Endothelial cell (in vitro differentiated cells): ENCODE measurements around the gene LYRM1. TPM values are rescaled to one million over a fixed set of nuclear protein-coding genes. Genes with fewer than 3 reads are reported as not detected.
"Not testable (repeated sequence)": the region's sequence is repeated elsewhere in the genome, so short reads cannot be mapped to it uniquely, and the experiment has no call there.

Experiments
- DNase-seq: peaks from one replicate; pipeline ENCODE4 v3.0.0; 2021; ENCODE audit warnings: low spot score
- H3K27ac Mint-ChIP-seq: one replicate; pipeline ENCODE4 v1.8.0; 2021; ENCODE audit warnings: mixed read lengths, inconsistent platforms; ENCODE audit not compliant: unreplicated experiment
- H3K27me3 Mint-ChIP-seq: one replicate; pipeline ENCODE4 v1.8.0; 2021; ENCODE audit warnings: mild to moderate bottlenecking, moderate library complexity, mixed read lengths, inconsistent platforms; ENCODE audit not compliant: unreplicated experiment
- H3K36me3 Mint-ChIP-seq: one replicate; pipeline ENCODE4 v1.8.0; 2021; ENCODE audit warnings: mild to moderate bottlenecking, low read depth, mixed read lengths, inconsistent platforms; ENCODE audit not compliant: unreplicated experiment
- H3K4me1 Mint-ChIP-seq: one replicate; pipeline ENCODE4 v1.8.0; 2021; ENCODE audit warnings: mild to moderate bottlenecking, mixed read lengths, inconsistent platforms; ENCODE audit not compliant: unreplicated experiment
- H3K4me3 Mint-ChIP-seq: one replicate; pipeline ENCODE4 v1.8.0; 2021; ENCODE audit warnings: mild to moderate bottlenecking, mixed read lengths, inconsistent platforms; ENCODE audit not compliant: unreplicated experiment
- H3K9me3 Mint-ChIP-seq: one replicate; pipeline ENCODE4 v1.8.0; 2021; ENCODE audit warnings: mixed read lengths, inconsistent platforms; ENCODE audit not compliant: unreplicated experiment
- total RNA-seq: library from RNA; stranded (reverse); fragmentation: NEBNext Ultra II Directional; extraction: Animal tissue kit (Norgen Biotek cat#: 25700); gene quantifications from one replicate; pipeline ENCODE4 v1.2.1, GENCODE V29; 2021; ENCODE audit not compliant: unreplicated experiment
- TF ChIP-seq, protein P1 (sequence below): fragments of 200-600 bp; sonication (generic); IDR thresholded peaks from one replicate; pipeline ENCODE4 v1.5.0; 2021; ENCODE audit warnings: antibody characterized with exemption; ENCODE audit not compliant: unreplicated experiment

The LYRM1 gene
- total RNA-seq, 1 donor from 2014 or later = 14.0 TPM

DNA sequence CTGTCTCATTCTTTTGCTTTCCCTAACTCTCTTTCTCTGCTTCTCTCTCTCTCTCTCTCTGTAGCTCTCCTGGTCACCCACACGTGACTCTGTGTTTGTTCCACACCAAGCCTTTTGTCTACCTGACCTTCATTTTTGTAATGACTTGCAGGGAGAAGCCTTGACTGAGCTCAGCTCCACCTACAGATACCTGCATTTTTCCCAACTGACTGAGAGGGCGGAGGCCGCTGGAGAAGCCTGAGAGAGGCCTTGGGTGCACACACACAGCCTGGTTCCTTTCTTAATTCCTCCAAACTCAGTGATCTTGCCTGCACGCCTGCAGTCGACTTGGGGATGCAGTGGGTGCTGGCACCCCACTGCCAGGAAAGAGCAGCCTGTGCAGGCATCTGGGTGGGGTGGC is 68.8 kb downstream of the LYRM1 start:
- no peaks in the 10 kb centered on the region for H3K4me1 Mint-ChIP-seq
- DNase-seq = no peak
- no peak overlapping the region for H3K4me3 Mint-ChIP-seq
- TF ChIP-seq, protein P1, sequence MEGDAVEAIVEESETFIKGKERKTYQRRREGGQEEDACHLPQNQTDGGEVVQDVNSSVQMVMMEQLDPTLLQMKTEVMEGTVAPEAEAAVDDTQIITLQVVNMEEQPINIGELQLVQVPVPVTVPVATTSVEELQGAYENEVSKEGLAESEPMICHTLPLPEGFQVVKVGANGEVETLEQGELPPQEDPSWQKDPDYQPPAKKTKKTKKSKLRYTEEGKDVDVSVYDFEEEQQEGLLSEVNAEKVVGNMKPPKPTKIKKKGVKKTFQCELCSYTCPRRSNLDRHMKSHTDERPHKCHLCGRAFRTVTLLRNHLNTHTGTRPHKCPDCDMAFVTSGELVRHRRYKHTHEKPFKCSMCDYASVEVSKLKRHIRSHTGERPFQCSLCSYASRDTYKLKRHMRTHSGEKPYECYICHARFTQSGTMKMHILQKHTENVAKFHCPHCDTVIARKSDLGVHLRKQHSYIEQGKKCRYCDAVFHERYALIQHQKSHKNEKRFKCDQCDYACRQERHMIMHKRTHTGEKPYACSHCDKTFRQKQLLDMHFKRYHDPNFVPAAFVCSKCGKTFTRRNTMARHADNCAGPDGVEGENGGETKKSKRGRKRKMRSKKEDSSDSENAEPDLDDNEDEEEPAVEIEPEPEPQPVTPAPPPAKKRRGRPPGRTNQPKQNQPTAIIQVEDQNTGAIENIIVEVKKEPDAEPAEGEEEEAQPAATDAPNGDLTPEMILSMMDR = no peak
- H3K9me3 Mint-ChIP-seq = no peaks in the 10 kb centered on the region
- H3K36me3 Mint-ChIP-seq = no peaks in the 10 kb centered on the region
- H3K27me3 Mint-ChIP-seq = peaks cover 7% of the 10 kb centered on the region
- H3K27ac Mint-ChIP-seq = no peak overlapping the region

DNA sequence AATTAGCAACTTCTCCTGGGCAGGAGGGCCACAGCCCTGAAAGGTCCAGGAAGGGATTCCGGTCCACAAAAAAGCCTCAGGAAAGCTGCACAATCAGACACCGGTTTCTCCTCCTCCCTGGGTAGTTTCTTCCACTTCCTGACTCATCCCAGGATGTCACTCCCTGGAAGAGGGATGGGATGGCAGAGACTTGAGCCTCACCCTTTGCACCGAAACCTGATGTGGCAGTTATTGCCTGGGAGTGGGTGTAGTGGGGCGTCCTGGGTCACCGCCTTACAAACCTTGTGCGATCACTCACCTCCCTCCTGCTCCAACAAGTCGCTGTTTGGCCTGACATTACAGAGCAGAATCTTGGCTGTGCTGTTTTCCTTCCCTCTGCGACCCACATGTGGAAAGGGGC is 70.8 kb downstream of the LYRM1 start:
- DNase-seq = no peak
- H3K9me3 Mint-ChIP-seq = no peaks in the 10 kb centered on the region
- TF ChIP-seq, protein P1 = no peak
- no peaks in the 10 kb centered on the region for H3K4me1 Mint-ChIP-seq
- H3K36me3 Mint-ChIP-seq = no peaks in the 10 kb centered on the region
- no peak overlapping the region for H3K27ac Mint-ChIP-seq
- H3K27me3 Mint-ChIP-seq = peaks cover 4% of the 10 kb centered on the region
- no peak overlapping the region for H3K4me3 Mint-ChIP-seq

DNA sequence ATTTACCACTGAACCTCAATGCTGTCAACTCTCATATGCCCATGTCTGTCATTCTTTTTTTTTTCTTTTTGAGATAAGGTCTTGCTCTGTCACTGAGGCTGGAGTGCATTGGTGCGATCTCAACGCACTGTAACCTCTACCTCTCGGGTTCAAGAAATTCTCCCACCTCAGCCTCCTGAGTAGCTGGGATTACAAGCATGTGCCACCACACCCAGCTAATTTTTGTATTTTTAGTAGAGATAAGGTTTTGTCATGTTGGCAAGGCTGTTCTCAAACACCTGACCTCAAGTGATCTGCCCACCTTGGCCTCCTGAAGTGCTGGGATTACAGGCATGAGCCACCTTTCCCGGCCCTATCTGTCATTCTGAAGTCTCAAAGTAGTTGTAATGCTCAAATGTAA is 72.6 kb downstream of the LYRM1 start:
- H3K4me3 Mint-ChIP-seq, H3K36me3 Mint-ChIP-seq, DNase-seq, H3K4me1 Mint-ChIP-seq, H3K27ac Mint-ChIP-seq, H3K27me3 Mint-ChIP-seq, H3K9me3 Mint-ChIP-seq: not testable (repeated sequence)

Other genes with a start within 250 kb of the LYRM1 start
- 0.38 TPM for gene ACSM1, start 203.1 kb upstream of the LYRM1 start, total RNA-seq
- 32.2 TPM for gene THUMPD1, start 159.0 kb upstream of the LYRM1 start, total RNA-seq
- gene ACSM3, start 136.8 kb upstream of the LYRM1 start, total RNA-seq = 10.3 TPM
- 7.1 TPM for gene ERI2, start 94.3 kb upstream of the LYRM1 start, total RNA-seq
- gene REXO5, start 94.2 kb upstream of the LYRM1 start, total RNA-seq = 2.4 TPM
- 17.2 TPM for gene DCUN1D3, start 413 bp upstream of the LYRM1 start, total RNA-seq